A673 (cell line): ENCODE results near the gene MAPK11. TPM values are rescaled to one million over a fixed set of nuclear protein-coding genes. Genes with fewer than 3 reads are reported as not detected.

Experiments used
- BruUV-seq: library from RNA; stranded (reverse); fragments of 400-500 nt; replicated peaks from 2 replicates; lab custom pipeline; 2021; lab: Mats Ljungman, UMichigan
- CTCF ChIA-PET: fragments of 300-600 bp; sonication (Branson Sonifier 250); formaldehyde crosslinking; loops from one replicate; lab custom pipeline; 2022; ENCODE audit warnings: antibody characterized with exemption; lab: Charles Lee
- POLR2A ChIA-PET: fragments of 300-600 bp; sonication (Branson Sonifier 250); formaldehyde crosslinking; loops from one replicate; lab custom pipeline; 2022; ENCODE audit warnings: antibody characterized with exemption; ENCODE audit not compliant: low non-redundant PET; lab: Charles Lee
- DNase-seq: peaks from one replicate; pipeline ENCODE4 v3.0.0-alpha.2; 2015; ENCODE audit warnings: low spot score
- H3K27ac ChIP-seq: fragments of 200-600 bp; sonication (generic); 2 replicates; pipeline ENCODE4 v1.5.1; 2016; ENCODE audit warnings: mixed run types, low read depth, mild to moderate bottlenecking, mixed read lengths, antibody characterized with exemption, low read length; ENCODE audit not compliant: poor library complexity, severe bottlenecking
- H3K27me3 ChIP-seq: fragments of 200-600 bp; sonication (generic); replicated peaks from 2 replicates; pipeline ENCODE4 v1.6.1; 2017; ENCODE audit warnings: mixed run types, low read depth, mild to moderate bottlenecking, mixed read lengths, antibody characterized with exemption, low read length; ENCODE audit not compliant: insufficient read depth, poor library complexity
- H3K36me3 ChIP-seq: fragments of 200-600 bp; sonication (generic); 2 replicates; pipeline ENCODE4 v1.6.1; 2016; ENCODE audit warnings: mixed run types, mild to moderate bottlenecking, mixed read lengths, antibody characterized with exemption, low read length; ENCODE audit not compliant: insufficient read depth, poor library complexity, severe bottlenecking
- H3K4me1 ChIP-seq: fragments of 200-600 bp; sonication (generic); 2 replicates; pipeline ENCODE4 v1.6.1; 2017; ENCODE audit warnings: mixed run types, mild to moderate bottlenecking, mixed read lengths, antibody characterized with exemption, low read length; ENCODE audit not compliant: insufficient read depth, poor library complexity, severe bottlenecking
- H3K4me3 ChIP-seq: fragments of 200-600 bp; sonication (generic); 2 replicates; pipeline ENCODE4 v1.5.1; 2016; ENCODE audit warnings: low read depth, mixed run types, mild to moderate bottlenecking, mixed read lengths, low read length; ENCODE audit not compliant: poor library complexity, severe bottlenecking
- H3K9me3 ChIP-seq: fragments of 200-600 bp; sonication (generic); 2 replicates; pipeline ENCODE4 v1.6.1; 2016; ENCODE audit warnings: mixed run types, low read depth, mild to moderate bottlenecking, mixed read lengths, antibody characterized with exemption, low read length; ENCODE audit not compliant: poor library complexity, severe bottlenecking
- EZH2 ChIP-seq: fragments of 200-600 bp; sonication (generic); IDR thresholded peaks from 2 replicates; pipeline ENCODE4 v1.6.1; 2017; ENCODE audit warnings: borderline replicate concordance, low read depth, mild to moderate bottlenecking, mixed read lengths, antibody characterized with exemption, low read length; ENCODE audit not compliant: poor library complexity, severe bottlenecking
- intact Hi-C: fragments of 100-400 bp; cut with micrococcal nuclease; formaldehyde crosslinking; loops from one replicate; pipeline ENCODE4 v1.10.0; 2022; ENCODE audit not compliant: unreplicated experiment
- total RNA-seq: library from RNA; stranded (reverse); gene quantifications from 2 replicates; pipeline ENCODE4 v1.2.3, GENCODE V29; 2021
- TF ChIP-seq, protein P1 (sequence below): fragments of 300-800, 200-600 bp; sonication (generic); conservative IDR thresholded peaks from 2 replicates; pipeline ENCODE4 v1.5.1; 2017; ENCODE audit warnings: low read depth, mild to moderate bottlenecking, antibody characterized with exemption, low read length, moderate library complexity, mixed read lengths

The MAPK11 gene
- total RNA-seq, 1 experiment from 2014 or later, result 5.4 TPM

DNA sequence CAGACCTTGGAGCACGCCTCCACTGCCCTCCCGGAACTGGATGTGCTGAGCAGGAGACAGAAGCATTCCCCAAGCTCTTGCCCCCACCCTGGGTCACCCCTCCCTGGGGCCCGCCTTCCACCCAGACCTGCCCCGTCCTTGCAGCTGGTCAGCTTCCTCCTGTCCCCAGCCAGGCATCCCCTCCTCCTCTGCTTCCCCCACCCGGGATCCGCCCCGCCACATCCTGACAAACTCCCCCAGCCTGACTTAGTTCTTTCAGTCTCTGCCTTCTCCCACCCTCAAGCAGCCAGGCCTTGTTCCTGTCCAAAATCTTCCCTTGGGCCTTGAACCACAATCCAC is 38.4 kb upstream of the MAPK11 start:
- Histone ChIP-seq H3K4me1 (peaks cover 31% of the 10 kb centered on the region), H3K9me3 (no peaks in the 10 kb centered on the region), H3K27me3 (no peaks in the 10 kb centered on the region), H3K4me3 (no peak overlapping the region), H3K36me3 (peaks cover 7% of the 10 kb centered on the region), H3K27ac (peak overlapping the region; percentile 46)
- intact Hi-C loops, result no loop called here
- no peak for DNase-seq
- ChIA-PET CTCF (no interaction called here), POLR2A (no interaction called here)
- TF ChIP-seq, protein P1, sequence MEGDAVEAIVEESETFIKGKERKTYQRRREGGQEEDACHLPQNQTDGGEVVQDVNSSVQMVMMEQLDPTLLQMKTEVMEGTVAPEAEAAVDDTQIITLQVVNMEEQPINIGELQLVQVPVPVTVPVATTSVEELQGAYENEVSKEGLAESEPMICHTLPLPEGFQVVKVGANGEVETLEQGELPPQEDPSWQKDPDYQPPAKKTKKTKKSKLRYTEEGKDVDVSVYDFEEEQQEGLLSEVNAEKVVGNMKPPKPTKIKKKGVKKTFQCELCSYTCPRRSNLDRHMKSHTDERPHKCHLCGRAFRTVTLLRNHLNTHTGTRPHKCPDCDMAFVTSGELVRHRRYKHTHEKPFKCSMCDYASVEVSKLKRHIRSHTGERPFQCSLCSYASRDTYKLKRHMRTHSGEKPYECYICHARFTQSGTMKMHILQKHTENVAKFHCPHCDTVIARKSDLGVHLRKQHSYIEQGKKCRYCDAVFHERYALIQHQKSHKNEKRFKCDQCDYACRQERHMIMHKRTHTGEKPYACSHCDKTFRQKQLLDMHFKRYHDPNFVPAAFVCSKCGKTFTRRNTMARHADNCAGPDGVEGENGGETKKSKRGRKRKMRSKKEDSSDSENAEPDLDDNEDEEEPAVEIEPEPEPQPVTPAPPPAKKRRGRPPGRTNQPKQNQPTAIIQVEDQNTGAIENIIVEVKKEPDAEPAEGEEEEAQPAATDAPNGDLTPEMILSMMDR, result no peak
- no peak for TF ChIP-seq EZH2
- BruUV-seq, result no TSS peak

DNA sequence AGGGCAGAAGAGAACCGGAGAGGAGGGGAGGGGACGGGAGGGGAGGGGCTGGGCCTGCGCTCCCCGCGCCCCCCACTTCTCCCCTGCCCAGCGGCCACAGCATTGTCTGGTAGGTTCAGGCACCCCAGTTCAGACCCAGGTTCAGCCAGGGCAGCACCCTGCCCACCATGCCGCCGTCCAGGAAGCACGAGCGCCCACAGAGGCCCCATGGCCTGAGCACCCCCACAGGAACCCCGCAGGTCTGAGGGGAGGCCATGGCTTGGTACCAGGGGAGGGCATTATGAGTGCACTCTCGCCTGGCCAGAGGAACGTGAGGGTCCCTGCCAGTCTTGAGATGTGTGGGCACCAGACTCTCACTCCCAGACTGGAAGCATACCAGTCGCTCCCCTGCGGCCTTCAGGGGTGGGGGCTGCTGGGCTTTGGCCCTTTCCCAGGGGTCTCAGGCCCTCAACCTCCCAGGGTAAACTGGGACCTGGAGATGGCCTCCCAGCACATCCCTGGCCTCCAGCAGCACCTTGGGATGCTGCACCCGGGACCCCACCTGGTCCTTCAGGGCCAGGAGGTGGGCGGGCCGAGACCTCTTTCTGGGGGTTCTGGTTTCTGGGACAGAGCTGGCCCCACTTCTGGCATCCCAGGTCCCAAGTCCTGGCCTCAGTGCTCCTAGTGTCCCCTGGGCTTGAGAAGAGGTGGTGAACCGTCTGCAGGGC is 37.9 kb upstream of the MAPK11 start:
- Histone ChIP-seq H3K9me3 (no peaks in the 10 kb centered on the region), H3K36me3 (peaks cover 7% of the 10 kb centered on the region), H3K27ac (peak overlapping the region; percentile 46), H3K4me1 (peaks cover 36% of the 10 kb centered on the region), H3K27me3 (no peaks in the 10 kb centered on the region), H3K4me3 (no peak overlapping the region)
- TF ChIP-seq, protein P1, result no peak
- intact Hi-C loops, result no loop called here
- no peak for DNase-seq
- CTCF ChIA-PET, result interaction anchor here (1.0 kb wide), 1 partner anchor 57 kb away, joined by 4 read pairs; the partner anchor contains the start of gene HDAC10
- POLR2A ChIA-PET, result no interaction called here
- BruUV-seq, result no TSS peak

- peak; percentile 93 for DNase-seq
- BruUV-seq, result TSS peak; percentile 34
- Histone ChIP-seq H3K27me3 (no peaks in the 10 kb centered on the region), H3K9me3 (no peaks in the 10 kb centered on the region), H3K4me3 (peak within 1 kb of the TSS; percentile 100), H3K36me3 (peaks cover 7% of the 10 kb centered on the region), H3K27ac (peak within 1 kb of the TSS; percentile 95), H3K4me1 (peaks cover 46% of the 10 kb centered on the region)
- ChIA-PET POLR2A (interaction anchor here (0.6 kb wide), 2 partner anchors 12 to 486 kb away, joined by 5 to 6 read pairs; no protein-coding TSS in a partner anchor), CTCF (interaction anchor here (1.0 kb wide), 1 partner anchor 56 kb away, joined by 4 read pairs; the partner anchor contains the start of gene HDAC10)
- intact Hi-C loops, result no loop called here
- no peak for TF ChIP-seq EZH2
- TF ChIP-seq, protein P1, result no peak
Observed at GRCh38 chr22:50306753-50307749, 36.9 kb upstream of the MAPK11 start, which contains the start of gene PLXNB2. Gene PLXNB2 (minus strand): TSS chr22:50307646. CDS start chr22:50290584, 17,062 bp downstream.
